ENCODE results near the gene FADS1.

FADS1 gene

GRCh38 chr11:61795876-61796526 lies 20.8 kb downstream of the FADS1 start:
- no peak overlapping the region for H3K4me3 ChIP-seq (replicated peaks; ENCODE audit: low read depth, low read length)
- TF ChIP-seq CTCF (IDR thresholded peaks at IDR 0.05; ENCODE audit: low read depth, low read length, missing control alignments): no peak

GRCh38 chr11:61795459-61795858 lies 21.3 kb downstream of the FADS1 start:
- no peak overlapping the region for H3K4me3 ChIP-seq (replicated peaks; ENCODE audit: low read depth, low read length)
- TF ChIP-seq CTCF (IDR thresholded peaks at IDR 0.05; ENCODE audit: low read depth, low read length, missing control alignments): no peak
- DNase-seq (ENCODE audit: extremely low read depth, low read depth): no peak

More at GRCh38 chr11:61795876-61796526, 20.8 kb downstream of the FADS1 start:
- no peak for DNase-seq (ENCODE audit: extremely low read depth, low read depth)

- DNase-seq (ENCODE audit: extremely low read depth, low read depth): no peak
- H3K4me3 ChIP-seq (replicated peaks; ENCODE audit: low read depth, low read length): peak overlapping the region; percentile 99
- no peak for TF ChIP-seq CTCF (IDR thresholded peaks at IDR 0.05; ENCODE audit: low read depth, low read length, missing control alignments)
These were observed 22.2 kb downstream of the FADS1 start for GRCh38 chr11:61794579-61794978.

- no peak for TF ChIP-seq CTCF (IDR thresholded peaks at IDR 0.05; ENCODE audit: low read depth, low read length, missing control alignments)
- H3K4me3 ChIP-seq (replicated peaks; ENCODE audit: low read depth, low read length): peak overlapping the region; percentile 99
- DNase-seq (ENCODE audit: extremely low read depth, low read depth): no peak
These were observed 23.0 kb downstream of the FADS1 start for GRCh38 chr11:61793829-61794204.

GRCh38 chr11:61793083-61793828 lies 23.5 kb downstream of the FADS1 start:
- no peak for DNase-seq (ENCODE audit: extremely low read depth, low read depth)

More at GRCh38 chr11:61793083-61793828, 23.5 kb downstream of the FADS1 start:
- TF ChIP-seq CTCF (IDR thresholded peaks at IDR 0.05; ENCODE audit: low read depth, low read length, missing control alignments): no peak
- H3K4me3 ChIP-seq (replicated peaks; ENCODE audit: low read depth, low read length): peak overlapping the region; percentile 99

Data from HFF-Myc (cell line).